GM18870 (cell line): ENCODE results near the gene FASN.
"Not testable (repeated sequence)": the region's sequence is repeated elsewhere in the genome, so short reads cannot be mapped to it uniquely, and the experiment has no call there.

Experiments
- ATAC-seq: cut with Tn5 transposase; IDR thresholded peaks from one replicate; pipeline ENCODE4 v1.9.1; 2021; ENCODE audit warnings: moderate library complexity; ENCODE audit not compliant: unreplicated experiment

FASN gene

DNA sequence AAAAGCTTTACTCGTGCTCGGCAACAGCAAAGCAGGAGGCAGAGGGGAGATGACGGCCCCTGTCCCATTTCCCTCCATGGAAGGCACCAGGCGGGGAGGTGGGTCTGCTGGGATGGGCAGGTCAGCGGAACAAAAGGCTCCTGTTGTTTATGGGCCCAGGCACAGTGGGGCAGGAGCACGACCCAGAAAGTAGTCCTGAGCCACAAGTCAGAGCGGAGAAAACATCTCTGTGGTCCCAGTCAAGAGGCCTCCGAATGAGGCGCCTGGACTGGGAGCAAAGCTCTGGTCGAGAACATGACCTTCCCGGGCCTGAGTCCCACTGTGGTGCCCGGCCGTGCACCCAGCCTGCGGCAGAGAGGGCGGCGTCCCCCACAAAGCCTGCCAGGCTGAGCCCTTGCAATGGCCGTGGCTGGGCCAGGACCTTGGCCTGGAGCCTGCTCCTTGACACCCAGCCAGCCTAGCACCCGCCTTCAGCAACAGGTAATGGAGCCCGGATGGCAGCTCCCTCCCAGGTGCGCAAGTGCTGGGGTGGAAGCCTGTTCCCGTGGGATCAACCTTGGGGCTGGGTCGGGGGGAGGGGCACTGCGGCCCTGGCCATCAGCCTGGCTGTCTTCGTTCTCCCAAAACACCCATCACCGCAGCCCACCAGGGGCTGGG, 50.0 kb downstream of the FASN start:
- no peak for ATAC-seq

DNA sequence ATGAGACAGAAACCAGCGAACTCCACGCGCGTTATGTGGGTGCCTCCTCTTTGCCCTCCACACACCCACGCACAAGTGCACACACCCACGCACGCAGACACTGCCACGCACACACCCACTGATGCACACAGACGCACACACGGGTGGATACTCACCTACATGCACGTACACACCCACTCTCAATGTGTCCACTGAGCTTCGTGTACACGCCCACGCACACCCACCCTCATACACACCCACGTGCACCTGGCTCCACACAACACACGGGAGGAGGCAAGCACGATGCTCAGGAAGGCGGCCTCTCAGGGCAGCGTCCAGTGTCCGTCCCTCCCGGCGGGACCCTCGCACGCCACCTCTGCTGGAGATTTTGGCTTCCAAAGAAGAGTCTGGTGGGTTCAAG, 50.7 kb downstream of the FASN start:
- ATAC-seq, result no peak

DNA sequence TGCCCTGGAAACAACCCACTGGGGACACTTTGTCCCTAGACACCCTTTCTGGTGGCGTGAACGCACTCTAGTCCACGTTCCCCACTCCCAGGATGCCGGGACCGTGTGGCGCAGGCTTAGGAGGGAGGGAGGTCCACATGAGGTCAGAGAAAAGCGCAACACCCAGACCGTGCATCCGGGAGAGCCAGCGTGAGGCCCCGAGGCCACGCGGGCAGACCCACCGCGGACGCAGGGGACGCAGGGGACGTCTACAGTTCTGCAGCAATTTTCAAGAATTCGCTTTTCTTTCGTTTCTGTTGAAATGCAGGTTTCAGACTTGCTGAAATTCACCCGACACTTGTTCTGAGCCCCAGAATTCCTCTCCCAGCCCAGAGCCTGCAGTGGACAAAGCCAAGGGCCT, 51.1 kb downstream of the FASN start:
- ATAC-seq, result no peak

DNA sequence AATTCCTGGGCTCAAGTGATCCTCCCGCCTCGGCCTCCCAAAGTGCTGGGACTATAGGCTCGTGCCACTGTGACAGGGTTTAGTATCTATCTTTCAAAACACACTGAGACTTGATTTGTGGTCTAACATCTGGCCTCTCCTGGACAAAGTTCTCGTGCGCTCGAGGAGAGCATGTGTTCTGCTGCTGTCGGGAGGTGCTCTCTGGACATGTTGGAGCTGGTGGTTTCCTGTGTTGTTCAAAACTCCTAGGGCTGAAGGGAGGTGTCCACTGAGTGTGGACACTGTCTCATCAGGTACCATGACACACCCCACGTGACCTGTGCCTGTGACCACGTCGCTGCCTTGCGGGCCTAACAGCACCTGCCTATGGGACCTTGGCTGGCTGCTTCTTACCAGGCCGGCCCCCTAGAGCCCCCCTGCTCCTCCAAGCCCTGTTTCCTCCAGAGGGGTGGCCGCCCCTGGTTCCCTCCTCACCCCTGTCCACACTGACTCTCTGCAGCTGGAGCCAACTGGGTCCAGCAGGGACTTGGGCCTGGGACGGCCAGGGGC, 52.0 kb downstream of the FASN start:
- ATAC-seq, result no peak

DNA sequence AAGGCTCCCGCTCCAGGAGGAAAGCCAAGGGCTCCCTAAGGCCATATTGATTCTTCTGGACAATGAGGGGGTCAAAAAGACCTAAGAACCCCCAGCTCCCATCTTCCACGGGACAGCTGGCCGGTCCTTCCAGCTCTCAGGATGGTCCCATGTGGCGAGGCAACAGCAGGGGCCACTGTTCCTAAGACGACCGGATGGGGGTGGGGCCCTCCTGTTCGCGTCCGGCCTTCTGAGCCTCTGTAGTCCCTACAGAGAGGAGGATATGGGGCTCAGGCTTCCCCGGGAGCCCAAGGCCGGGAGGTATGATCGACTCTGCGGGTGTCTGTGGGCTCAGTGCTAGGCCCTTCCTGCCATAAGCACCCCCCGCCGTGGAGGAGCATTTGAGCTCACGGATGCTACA, 54.5 kb downstream of the FASN start:
- no peak for ATAC-seq

DNA sequence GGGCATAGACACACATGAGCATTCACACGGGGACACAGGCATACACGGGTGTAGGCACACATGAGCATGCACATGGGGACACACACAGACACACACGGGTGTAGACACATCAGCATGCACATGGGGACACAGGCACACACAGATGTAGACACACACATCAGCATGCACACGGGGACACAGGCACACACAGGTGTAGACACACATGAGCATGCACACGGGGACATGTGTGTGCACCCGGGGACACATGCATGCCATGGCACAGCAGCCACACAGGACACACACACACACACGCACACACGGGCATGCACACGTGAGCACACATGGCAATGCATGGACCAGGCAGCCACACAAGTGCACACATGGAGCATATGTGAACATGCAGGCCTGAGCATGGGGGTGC, 55.4 kb downstream of the FASN start:
- no peak for ATAC-seq

DNA sequence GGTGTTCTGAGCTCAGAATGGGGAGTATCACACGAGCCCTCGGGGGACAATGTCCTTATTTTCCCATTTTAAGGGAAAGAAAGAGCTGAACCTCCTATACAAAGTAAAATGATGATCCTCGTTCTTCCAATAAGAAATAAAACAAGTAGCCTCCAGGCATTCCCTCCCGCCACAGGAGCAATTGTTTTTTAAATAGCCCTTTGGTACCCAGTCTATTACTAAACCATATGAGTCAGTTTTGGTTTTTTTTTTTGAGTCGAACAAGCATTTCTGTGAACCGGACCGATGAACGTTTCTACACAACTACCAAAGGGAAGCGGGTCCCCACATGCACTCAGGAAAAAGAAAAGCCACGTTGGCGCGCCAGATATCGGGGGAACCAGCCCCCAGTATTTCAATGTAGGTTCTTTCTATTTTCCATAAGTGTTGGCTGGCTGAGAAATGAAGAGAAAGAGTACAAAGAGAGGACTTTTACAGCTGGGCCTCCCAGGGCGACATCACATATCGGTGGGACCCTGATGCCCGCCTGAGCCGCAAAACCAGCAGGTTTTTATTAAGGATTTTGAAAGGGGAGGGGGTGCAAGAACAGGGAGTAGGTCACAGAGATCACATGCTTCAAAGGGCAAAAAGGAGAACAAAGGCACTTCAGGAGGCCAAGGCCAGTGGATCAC, 56.8 kb downstream of the FASN start:
- no peak for ATAC-seq

DNA sequence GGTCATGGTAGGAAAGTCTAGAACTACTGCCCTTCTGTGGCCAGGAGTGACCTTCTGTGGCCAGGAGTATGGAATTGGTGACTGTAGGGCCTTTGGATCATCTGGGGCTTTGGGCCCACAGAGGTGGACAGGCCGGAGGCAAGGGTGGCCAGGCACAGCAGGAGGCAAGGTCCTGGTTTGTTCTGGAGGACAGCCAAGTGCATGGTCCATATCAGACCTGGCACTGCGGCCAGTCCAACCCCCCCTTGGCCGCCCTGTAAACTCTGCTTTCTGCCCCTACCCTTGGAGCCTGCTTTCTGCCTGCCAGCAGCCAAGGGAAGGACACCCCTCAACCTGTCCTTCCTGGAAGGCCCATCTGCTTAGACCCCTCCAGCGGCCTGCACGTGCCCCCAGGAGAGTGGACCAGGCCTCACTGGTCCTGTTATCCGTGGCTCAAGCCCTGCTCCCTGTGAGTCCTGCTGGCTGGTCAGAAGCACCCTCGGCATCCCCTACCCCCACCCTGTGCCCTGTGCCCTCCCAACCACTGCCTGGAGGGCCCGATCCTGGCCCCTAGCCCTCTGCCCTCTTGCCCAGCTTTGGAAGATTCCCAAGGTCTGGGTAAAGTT, 58.2 kb downstream of the FASN start:
- no peak for ATAC-seq

DNA sequence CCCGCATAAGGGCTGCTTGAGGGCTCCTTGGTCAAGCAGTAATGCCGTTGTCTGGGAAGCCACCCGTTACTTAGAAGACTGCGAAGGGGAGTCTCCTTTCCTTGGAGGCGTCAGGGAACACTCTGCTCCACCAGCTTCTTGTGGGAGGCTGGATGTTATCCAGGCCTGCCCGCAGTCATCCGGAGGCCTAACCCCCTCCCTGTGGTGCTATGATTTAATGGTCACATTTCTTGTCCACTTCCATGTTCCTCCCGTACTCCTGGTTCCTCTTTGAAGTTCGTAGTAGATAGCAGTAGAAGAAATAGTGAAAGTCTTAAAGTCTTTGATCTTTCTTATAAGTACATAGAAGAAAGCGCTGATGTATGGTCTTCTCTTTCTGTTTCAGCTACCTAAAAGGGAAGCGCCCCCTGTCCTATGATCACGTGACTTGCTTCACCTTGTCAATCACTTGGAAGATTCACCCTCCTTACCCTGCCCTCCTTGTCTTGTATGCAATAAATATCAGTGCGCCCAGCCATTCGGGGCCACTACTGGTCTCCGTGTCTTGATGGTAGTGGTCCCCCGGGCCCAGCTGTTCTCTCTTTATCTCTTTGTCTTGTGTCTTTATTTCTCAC, 59.1 kb downstream of the FASN start:
- ATAC-seq, result not testable (repeated sequence)

DNA sequence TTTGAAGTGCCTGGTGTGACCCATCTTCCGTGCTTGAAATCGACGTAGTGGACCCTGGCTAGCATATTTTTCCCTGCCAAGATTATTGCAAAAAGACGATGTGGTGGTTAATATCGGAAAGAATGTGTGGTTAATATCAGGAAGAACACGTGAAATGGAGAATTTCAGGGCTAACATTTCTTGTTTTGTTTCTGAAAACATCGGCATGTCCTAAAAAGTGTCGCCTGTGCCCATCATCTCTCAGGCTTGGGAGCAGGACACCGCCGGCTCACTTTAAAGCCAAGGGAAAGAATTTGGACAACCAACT, 60.2 kb downstream of the FASN start:
- ATAC-seq, result no peak

DNA sequence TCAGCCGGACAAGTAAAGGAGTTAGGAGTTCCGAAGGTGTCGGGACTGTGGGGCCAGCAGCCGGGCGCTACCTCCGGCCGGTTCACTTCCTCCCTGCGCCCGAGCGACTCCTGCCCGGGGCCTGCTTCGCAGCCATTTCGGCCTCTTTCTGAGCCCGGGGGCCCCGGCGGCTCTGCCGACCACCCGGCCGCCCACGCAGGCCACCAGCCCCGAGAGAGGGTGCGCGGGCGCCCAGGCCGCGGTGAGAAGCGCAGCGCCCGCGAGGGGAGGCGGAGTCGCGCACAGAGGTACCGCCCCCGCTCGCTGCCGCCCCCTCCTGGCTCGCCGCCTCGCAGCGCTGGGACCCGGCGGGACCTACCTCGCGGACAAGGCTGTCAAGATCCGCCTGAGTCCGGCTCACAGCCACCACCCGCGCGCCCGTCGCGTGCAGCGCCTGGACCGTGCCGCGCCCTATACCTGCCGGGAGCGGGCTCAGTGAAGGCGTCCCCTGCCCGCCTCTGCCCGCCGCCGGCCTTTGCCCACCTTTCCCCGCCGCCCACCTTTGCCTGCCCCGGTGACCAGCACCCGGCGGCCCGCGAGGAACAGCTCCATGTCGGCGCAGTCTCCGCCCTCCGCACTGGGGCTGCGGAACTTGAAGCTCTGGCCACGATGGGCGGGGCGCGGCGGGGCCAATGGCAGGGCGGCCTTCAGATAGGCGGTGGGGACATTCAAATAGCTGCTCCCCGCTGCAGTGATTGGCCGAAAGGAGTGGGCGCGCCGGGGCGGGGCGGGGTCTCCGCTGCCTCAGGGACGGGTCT, 60.7 kb downstream of the FASN start, which contains the start of gene DCXR:
TSS of gene DCXR (minus strand) at position 606 of the 797 bp plus-strand sequence. CDS start at position 591, 15 bp downstream.
- peak; percentile 81 for ATAC-seq

DNA sequence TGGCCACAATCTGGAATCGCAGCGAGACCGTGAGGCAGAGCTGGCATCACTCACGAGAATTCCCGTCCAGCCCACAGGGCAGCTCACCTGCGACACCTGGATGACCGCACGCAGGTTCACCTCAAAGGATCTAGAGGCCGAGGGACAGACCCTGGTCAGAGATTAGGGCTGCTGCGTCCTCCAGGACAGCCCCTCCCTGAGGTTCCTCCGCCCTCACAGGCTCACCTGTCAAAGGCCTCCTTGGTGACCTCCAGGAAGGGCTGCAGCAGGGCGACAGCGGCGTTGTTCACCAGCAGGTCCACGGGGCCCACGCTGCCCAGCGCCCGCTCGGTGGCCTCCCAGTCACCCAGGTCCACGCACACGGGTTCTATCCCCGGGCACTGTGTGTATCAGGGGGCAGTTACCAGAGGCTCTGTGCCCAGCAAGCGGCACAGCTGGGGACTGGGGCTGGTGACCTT, 61.4 kb downstream of the FASN start:
- ATAC-seq, result peak; percentile 13

DNA sequence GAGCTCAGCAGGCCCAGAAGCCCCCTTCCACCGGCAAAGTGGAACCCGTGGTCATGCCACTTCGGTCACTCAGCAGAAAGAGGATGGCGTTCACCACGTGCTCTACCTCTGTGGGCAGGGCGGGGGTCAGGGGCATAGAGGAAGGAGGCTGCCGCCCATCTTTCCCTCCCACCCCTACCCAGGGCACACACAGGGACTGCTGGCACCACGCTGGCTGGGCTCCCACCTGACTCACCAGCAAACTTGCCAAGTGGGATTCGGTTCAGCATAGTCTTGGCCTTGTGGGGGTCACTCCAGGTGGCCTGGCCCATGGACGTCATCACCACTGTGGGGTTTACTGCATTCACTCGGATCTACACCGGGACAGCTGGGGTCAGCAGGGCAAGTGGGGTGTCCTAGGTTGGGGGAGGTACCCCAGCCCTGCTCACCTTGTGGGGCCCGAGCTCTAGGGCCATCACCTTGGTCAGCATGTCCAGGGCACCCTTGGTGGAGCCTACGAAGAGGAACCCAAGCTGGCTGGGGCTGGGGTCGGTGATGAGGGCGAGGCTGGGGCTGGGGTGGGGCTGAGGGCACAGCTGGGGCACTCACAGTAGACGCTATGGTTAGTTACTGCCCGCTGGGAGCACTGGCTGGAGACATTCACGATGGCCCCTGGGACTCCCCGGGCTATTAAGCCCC, 61.9 kb downstream of the FASN start:
- ATAC-seq, result no peak

DNA sequence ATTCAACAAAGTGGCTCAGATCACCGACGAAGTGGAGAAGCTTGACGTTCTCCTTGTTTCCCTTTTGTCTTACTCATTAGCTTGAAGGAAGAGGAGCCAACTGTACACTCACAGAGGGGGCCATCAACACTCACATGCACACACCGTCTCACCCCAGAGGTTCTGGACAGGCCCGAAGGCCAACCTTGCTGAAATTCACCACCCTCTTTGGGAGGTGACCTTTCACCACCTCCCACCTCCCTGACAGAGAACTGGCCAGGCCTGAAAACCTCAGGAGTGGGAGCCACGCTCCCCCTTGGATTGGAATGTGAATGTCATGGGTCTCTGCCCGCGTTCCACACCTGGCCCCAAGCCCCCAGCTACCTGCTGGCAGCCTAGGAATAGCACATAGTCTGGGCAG, 62.5 kb downstream of the FASN start:
- ATAC-seq, result no peak

DNA sequence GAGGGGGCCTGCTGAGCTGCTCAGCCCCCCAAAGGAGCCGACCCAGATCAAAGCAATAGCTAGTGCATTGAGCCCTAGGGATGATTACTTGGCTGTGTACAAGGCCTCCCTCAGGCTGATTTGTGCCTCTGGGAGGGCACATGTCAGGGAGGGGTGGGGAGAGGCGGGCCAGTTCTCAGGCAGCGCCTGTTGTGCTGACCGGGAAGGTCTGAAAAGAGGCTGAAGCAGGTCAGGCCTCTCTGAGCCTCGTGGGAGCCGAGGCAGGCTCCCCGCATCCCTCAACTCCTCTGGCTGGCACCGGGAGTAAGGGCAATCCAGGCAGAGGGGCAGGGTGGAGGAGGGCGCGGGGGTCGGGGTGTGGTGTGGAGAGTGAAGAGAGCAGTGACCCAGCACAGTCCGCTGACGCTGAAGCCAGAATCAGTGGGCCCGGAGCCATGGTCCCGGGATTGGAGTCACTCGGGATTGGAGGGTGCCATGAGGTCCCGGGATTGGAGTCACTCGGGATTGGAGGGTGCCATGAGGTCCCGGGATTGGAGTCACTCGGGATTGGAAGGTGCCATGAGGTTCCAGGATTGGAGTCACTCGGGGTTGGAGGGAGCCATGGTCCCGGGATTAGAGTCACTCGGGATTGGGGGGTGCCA, 63.5 kb downstream of the FASN start:
- no peak for ATAC-seq

DNA sequence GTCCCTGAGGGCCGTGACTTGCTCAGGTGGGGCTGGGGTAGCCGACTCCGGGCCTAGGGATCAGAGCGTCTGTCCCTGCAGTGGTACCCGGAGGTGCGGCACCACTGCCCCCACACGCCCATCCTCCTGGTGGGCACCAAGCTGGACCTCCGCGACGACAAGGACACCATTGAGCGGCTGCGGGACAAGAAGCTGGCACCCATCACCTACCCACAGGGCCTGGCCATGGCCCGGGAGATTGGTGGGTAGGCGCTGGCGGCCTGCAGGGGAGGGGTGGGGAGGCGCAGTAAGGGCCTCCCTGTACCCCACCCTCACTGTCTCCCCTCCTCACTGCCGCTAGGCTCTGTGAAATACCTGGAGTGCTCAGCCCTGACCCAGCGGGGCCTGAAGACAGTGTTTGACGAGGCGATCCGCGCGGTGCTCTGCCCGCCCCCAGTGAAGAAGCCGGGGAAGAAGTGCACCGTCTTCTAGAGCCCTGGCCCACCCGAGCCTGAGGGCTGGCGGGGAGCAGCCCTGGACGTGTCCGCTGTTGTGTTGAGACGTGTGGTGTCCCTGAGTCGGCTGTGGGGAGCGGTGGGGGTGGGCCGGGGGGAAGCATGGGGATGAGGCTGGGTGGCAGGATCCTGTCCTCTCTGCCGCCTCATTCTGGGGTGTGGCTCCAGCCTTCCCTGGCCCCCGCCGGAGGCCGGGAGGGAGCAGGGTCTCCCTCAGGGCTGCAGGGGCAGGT, 64.5 kb downstream of the FASN start:
- ATAC-seq, result no peak

DNA sequence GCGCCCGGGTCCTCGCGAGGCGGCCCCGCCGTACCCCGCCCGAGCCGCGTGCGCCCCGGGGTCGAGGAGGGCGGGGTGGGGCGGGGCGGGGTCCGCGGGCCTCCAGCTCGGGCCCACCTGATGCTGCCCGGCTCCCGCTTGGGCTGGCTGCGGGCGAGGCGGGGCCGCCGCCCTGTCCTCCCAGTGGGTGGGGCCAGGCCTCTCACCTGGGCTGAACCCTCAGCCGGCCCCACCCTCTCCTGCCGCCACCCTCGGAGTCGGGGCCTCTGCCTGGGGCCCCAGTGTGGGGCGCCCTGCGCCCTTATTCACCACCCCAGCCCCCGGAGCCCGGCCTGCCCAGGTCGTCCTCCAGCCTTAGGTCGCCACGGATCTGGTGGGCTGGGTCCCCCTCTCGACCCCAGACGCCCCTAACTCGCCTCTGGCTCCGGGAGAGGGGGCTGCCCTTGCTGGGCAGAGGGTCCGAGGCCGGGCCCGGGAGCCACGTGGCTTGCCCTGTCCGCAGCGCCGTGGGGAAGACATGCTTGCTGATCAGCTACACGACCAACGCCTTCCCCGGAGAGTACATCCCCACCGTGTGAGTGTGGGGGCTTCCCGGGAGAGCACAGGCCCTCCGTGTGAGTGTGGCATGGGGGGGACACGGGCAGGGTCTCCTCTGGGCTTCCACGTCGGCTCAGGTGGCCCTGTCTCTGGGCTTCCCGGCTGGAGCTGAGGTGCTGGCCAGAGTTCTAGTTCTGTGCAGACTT, 66.0 kb downstream of the FASN start:
- ATAC-seq, result no peak

DNA sequence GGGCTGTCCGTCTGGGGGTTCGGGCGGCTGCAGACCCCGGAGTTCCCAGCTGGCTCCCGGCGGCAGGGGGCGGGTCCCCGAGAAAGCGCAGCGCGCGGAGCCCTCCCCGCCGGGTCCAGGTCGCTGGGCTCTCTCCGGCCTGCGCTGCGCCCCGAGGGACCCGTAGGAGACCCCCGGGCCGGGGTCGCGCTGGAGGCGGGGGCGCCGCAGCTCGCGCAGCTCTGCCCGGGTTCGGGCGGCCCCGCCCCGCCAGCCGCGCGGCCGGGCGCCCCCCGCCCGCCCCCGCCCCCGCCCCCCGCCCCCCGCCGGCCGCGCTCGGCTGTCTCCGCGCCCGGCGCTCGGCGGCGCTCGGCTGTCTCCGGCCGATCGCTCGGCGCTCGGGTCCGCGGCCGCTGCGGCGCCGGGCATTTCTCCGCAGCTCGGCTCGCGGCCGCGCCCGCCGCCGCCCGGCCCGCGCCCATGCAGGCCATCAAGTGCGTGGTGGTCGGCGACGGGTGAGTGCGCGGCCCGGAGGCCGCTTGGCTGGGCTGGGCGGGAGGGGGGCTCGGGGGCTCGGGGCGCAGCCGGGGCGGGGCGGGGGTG, 66.6 kb downstream of the FASN start, which contains the start of gene RAC3:
TSS of gene RAC3 (plus strand) at position 376 of the 582 bp plus-strand sequence. CDS start at position 460, 84 bp downstream.
- no peak for ATAC-seq
